ENCODE results near the gene DHRS4L2.
"Not testable (repeated sequence)": the region's sequence is repeated elsewhere in the genome, so short reads cannot be mapped to it uniquely, and the experiment has no call there.

DHRS4L2 gene

GRCh38 chr14:24020520-24020919 is 31.8 kb downstream of the DHRS4L2 start:
- not testable (repeated sequence) for DNase-seq

GRCh38 chr14:24024939-24025418 is 36.2 kb downstream of the DHRS4L2 start:
- DNase-seq = not testable (repeated sequence)

GRCh38 chr14:24029687-24030086 is 41.0 kb downstream of the DHRS4L2 start:
- DNase-seq = not testable (repeated sequence)

- DNase-seq = not testable (repeated sequence)
Measured at GRCh38 chr14:24031331-24031730, 42.6 kb downstream of the DHRS4L2 start.

- DNase-seq = no peak
Measured at GRCh38 chr14:24032727-24033418, 44.1 kb downstream of the DHRS4L2 start.

GRCh38 chr14:24035769-24036168 is 47.0 kb downstream of the DHRS4L2 start:
- peak; percentile 36 for DNase-seq

- peak; percentile 93 for DNase-seq
Measured at GRCh38 chr14:24036169-24036962, 47.6 kb downstream of the DHRS4L2 start.

GRCh38 chr14:24036963-24037657 is 48.4 kb downstream of the DHRS4L2 start:
- not testable (repeated sequence) for DNase-seq

- no peak for DNase-seq
Measured at GRCh38 chr14:24037658-24038037, 48.9 kb downstream of the DHRS4L2 start.

- DNase-seq = no peak
Measured at GRCh38 chr14:24038686-24039085, 50.0 kb downstream of the DHRS4L2 start.

- DNase-seq = no peak
Measured at GRCh38 chr14:24040692-24041091, 52.0 kb downstream of the DHRS4L2 start.

- DNase-seq = no peak
Measured at GRCh38 chr14:24042746-24043145, 54.0 kb downstream of the DHRS4L2 start.

- DNase-seq = not testable (repeated sequence)
Measured at GRCh38 chr14:24049002-24049401, 60.3 kb downstream of the DHRS4L2 start.

GRCh38 chr14:24050753-24051152 is 62.0 kb downstream of the DHRS4L2 start:
- not testable (repeated sequence) for DNase-seq

GRCh38 chr14:24051176-24051788 is 62.6 kb downstream of the DHRS4L2 start:
- no peak for DNase-seq

- peak; percentile 93 for DNase-seq
Measured at GRCh38 chr14:24051789-24052655, 63.3 kb downstream of the DHRS4L2 start, which contains the start of gene CARMIL3. Gene CARMIL3 (plus strand): TSS chr14:24052009. CDS start chr14:24052154, 145 bp downstream.

- no peak for DNase-seq
Measured at GRCh38 chr14:24052656-24053547, 64.2 kb downstream of the DHRS4L2 start.

- no peak for DNase-seq
Measured at GRCh38 chr14:24053548-24054323, 65.0 kb downstream of the DHRS4L2 start.

- DNase-seq = no peak
Measured at GRCh38 chr14:24054324-24054641, 65.6 kb downstream of the DHRS4L2 start.

- DNase-seq = no peak
Measured at GRCh38 chr14:24054646-24055045, 65.9 kb downstream of the DHRS4L2 start.
